ENCODE data around the gene NUBP2. TPM values are rescaled to one million over a fixed set of nuclear protein-coding genes. Genes with fewer than 3 reads are reported as not detected.

NUBP2 gene
- total RNA-seq, 1 experiment from 2014 or later, result 103 TPM

DNA sequence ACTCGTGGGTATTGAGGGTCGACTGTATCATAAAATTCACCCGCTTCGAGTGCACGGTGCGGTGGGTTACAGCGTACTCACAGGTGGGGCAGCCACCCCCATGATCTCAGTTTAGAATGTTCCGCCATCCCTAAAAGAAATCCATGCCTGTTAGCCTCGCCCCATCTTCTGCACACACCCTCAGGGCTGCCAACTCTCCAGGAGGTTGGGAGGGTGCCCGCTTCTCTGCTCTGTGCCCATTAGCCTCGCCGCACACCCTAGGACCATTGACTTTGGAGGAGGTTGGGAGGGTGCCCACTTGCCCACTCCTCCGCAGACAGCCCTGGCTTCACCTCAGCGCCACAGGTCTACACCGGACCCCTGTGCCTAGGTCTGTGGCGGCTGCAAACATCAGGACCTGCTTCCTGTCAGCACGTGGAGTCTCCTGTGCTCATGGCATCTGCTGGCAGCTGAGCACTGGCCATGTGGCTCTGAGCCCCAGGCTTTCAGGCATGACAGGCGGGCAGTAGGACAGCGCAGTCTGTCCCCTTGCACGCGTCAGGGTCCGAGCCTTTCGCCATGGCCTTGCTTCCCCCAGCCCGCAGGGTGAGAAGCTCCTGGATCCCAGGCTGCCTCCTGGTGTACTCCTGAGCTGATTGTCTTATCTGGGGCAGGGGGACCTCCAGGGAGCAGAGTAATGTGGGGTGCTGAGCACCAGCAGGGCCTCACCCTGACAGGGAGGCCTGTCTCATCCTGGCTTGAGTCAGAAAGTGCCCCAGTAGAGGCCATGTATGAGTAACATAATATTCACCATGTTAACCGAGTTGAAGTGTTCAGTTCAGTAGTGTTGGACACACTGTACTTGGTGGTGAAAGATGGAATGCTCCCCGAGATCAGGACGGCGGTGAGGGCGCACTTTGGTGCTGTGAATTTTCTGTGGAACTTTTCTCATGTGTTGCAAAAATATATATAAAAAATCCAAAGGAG, 33.3 kb upstream of the NUBP2 start:
- ChIA-PET RAD21 (ENCODE audit: low non-redundant PET in 1 of 2, low total read pairs in 2 of 2, uncharacterized antibody in 2 of 2, unreplicated experiment in 2 of 2) (no interaction called here), CTCF (no interaction called here), POLR2A (no interaction called here)
- H4K20me1 ChIP-seq (ENCODE audit: insufficient read depth), result no peaks in the 10 kb centered on the region
- H3K9me3 ChIP-seq (ENCODE audit: control insufficient read depth in 1 of 2, insufficient read depth in 1 of 2, low read depth in 1 of 2, low read length in 2 of 2), result no peaks in the 10 kb centered on the region
- no peak overlapping the region for H2AFZ ChIP-seq (ENCODE audit: low read depth, low read length, poor library complexity, severe bottlenecking)
- no peaks in the 10 kb centered on the region for H3K4me1 ChIP-seq (ENCODE audit: control insufficient read depth in 1 of 2, insufficient read depth in 2 of 2, low read length in 2 of 2)
- no peak overlapping the region for H3K4me2 ChIP-seq (ENCODE audit: low read length)
- no peak for TF ChIP-seq FOSL1 (IDR thresholded peaks at IDR 0.05; ENCODE audit: low read depth)
- no peak for TF ChIP-seq SP1 (IDR thresholded peaks at IDR 0.05; ENCODE audit: low read depth)
- H3K79me2 ChIP-seq (ENCODE audit: insufficient read depth, low read length), result no peaks in the 10 kb centered on the region
- DNase-seq (ENCODE audit: low read depth, low spot score) (no peak), ATAC-seq (no peak)
- no peak overlapping the region for H3K4me3 ChIP-seq (replicated peaks in 1 of 2; ENCODE audit: low read depth in 1 of 2, low read length in 2 of 2)
- peaks cover 10 to 20% of the 10 kb centered on the region in 2 experiments; a peak in 3 of 4 replicates for H3K36me3 ChIP-seq (ENCODE audit: control insufficient read depth in 1 of 2, insufficient read depth in 2 of 2, low read length in 2 of 2)
- intact Hi-C loops (cut with micrococcal nuclease), result no loop called here
- no TSS peak for BruUV-seq (replicated peaks)
- H3K27me3 ChIP-seq (ENCODE audit: insufficient read depth, low read length), result no peaks in the 10 kb centered on the region
- H3K27ac ChIP-seq (ENCODE audit: low read depth, low read length), result no peak overlapping the region
- H3K9me2 ChIP-seq (ENCODE audit: insufficient read depth), result no peaks in the 10 kb centered on the region
- no peak overlapping the region for H3K9ac ChIP-seq (ENCODE audit: low read length)

DNA sequence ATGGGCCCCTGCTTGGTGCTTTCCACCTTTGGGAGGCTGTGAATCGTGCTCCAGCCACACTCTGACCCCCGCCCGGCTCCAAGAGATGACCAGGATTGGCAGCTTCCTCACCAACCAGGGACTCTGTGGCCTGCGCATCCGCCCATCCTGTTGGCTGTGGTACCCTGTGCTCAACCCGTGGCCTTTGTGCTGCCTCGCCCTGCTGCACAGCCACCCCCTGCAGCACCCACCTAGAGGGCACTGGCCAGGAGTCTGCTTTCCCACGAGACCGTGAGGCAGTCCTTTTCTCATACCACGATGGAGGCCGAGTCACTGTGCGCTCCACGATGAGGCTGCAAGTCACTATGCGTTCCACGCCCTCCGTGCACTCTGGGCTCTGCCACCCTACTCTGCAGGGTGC, 30.8 kb upstream of the NUBP2 start:
- Histone ChIP-seq H3K79me2 (ENCODE audit: insufficient read depth, low read length) (no peaks in the 10 kb centered on the region), H3K27me3 (ENCODE audit: insufficient read depth, low read length) (no peaks in the 10 kb centered on the region), H3K36me3 (ENCODE audit: control insufficient read depth in 1 of 2, insufficient read depth in 2 of 2, low read length in 2 of 2) (peaks cover 10 to 20% of the 10 kb centered on the region in 2 experiments; a peak in 3 of 4 replicates), H3K9me3 (ENCODE audit: control insufficient read depth in 1 of 2, insufficient read depth in 1 of 2, low read depth in 1 of 2, low read length in 2 of 2) (no peaks in the 10 kb centered on the region), H4K20me1 (ENCODE audit: insufficient read depth) (no peaks in the 10 kb centered on the region), H3K27ac (ENCODE audit: low read depth, low read length) (no peak overlapping the region), H3K4me1 (ENCODE audit: control insufficient read depth in 1 of 2, insufficient read depth in 2 of 2, low read length in 2 of 2) (no peaks in the 10 kb centered on the region), H3K9ac (ENCODE audit: low read length) (no peak overlapping the region), H3K9me2 (ENCODE audit: insufficient read depth) (no peaks in the 10 kb centered on the region), H3K4me3 (replicated peaks in 1 of 2; ENCODE audit: low read depth in 1 of 2, low read length in 2 of 2) (no peak overlapping the region), H2AFZ (ENCODE audit: low read depth, low read length, poor library complexity, severe bottlenecking) (no peak overlapping the region), H3K4me2 (ENCODE audit: low read length) (no peak overlapping the region)
- ChIA-PET POLR2A (no interaction called here), CTCF (no interaction called here), RAD21 (ENCODE audit: low non-redundant PET in 1 of 2, low total read pairs in 2 of 2, uncharacterized antibody in 2 of 2, unreplicated experiment in 2 of 2) (no interaction called here)
- TF ChIP-seq SRF (IDR thresholded peaks at IDR 0.05; ENCODE audit: low read depth), result no peak
- no peak for TF ChIP-seq EZH2 (IDR thresholded peaks at IDR 0.05)
- TF ChIP-seq, protein P1, sequence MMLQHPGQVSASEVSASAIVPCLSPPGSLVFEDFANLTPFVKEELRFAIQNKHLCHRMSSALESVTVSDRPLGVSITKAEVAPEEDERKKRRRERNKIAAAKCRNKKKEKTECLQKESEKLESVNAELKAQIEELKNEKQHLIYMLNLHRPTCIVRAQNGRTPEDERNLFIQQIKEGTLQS (IDR thresholded peaks at IDR 0.05), result no peak
- no peak for TF ChIP-seq EGR1 (IDR thresholded peaks at IDR 0.05; ENCODE audit: low read depth)
- no peak for TF ChIP-seq RAD21 (IDR thresholded peaks at IDR 0.05; ENCODE audit: low read depth)
- no peak for TF ChIP-seq POLR2AphosphoS5 (IDR thresholded peaks at IDR 0.05; ENCODE audit: low read depth, low read length)
- no peak for TF ChIP-seq ZFX (IDR thresholded peaks at IDR 0.05)
- TF ChIP-seq, protein P2, sequence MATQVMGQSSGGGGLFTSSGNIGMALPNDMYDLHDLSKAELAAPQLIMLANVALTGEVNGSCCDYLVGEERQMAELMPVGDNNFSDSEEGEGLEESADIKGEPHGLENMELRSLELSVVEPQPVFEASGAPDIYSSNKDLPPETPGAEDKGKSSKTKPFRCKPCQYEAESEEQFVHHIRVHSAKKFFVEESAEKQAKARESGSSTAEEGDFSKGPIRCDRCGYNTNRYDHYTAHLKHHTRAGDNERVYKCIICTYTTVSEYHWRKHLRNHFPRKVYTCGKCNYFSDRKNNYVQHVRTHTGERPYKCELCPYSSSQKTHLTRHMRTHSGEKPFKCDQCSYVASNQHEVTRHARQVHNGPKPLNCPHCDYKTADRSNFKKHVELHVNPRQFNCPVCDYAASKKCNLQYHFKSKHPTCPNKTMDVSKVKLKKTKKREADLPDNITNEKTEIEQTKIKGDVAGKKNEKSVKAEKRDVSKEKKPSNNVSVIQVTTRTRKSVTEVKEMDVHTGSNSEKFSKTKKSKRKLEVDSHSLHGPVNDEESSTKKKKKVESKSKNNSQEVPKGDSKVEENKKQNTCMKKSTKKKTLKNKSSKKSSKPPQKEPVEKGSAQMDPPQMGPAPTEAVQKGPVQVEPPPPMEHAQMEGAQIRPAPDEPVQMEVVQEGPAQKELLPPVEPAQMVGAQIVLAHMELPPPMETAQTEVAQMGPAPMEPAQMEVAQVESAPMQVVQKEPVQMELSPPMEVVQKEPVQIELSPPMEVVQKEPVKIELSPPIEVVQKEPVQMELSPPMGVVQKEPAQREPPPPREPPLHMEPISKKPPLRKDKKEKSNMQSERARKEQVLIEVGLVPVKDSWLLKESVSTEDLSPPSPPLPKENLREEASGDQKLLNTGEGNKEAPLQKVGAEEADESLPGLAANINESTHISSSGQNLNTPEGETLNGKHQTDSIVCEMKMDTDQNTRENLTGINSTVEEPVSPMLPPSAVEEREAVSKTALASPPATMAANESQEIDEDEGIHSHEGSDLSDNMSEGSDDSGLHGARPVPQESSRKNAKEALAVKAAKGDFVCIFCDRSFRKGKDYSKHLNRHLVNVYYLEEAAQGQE (IDR thresholded peaks at IDR 0.05; ENCODE audit: low read depth), result no peak
- TF ChIP-seq JUND (IDR thresholded peaks at IDR 0.05), result no peak
- TF ChIP-seq ELF1 (IDR thresholded peaks at IDR 0.05; ENCODE audit: borderline replicate concordance, low read depth), result no peak
- TF ChIP-seq TCF7L2 (IDR thresholded peaks at IDR 0.05; ENCODE audit: borderline replicate concordance, extremely low read depth, insufficient read depth, insufficient read length), result no peak
- no peak for DNase-seq (ENCODE audit: low read depth, low spot score)
- BruUV-seq (replicated peaks), result no TSS peak
- ATAC-seq, result no peak
- intact Hi-C loops (cut with micrococcal nuclease), result no loop called here
